GM12874 (cell line): Measurements from ENCODE around the gene WDFY1.

ENCODE experiments used
- CTCF ChIP-seq: IDR thresholded peaks from 2 replicates; pipeline ENCODE4 v1.5.1; 2011; ENCODE audit warnings: low read depth, mild to moderate bottlenecking, control low read depth, low read length, moderate library complexity; ENCODE audit not compliant: insufficient read depth

The WDFY1 gene, protein sequence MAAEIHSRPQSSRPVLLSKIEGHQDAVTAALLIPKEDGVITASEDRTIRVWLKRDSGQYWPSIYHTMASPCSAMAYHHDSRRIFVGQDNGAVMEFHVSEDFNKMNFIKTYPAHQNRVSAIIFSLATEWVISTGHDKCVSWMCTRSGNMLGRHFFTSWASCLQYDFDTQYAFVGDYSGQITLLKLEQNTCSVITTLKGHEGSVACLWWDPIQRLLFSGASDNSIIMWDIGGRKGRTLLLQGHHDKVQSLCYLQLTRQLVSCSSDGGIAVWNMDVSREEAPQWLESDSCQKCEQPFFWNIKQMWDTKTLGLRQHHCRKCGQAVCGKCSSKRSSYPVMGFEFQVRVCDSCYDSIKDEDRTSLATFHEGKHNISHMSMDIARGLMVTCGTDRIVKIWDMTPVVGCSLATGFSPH

DNA sequence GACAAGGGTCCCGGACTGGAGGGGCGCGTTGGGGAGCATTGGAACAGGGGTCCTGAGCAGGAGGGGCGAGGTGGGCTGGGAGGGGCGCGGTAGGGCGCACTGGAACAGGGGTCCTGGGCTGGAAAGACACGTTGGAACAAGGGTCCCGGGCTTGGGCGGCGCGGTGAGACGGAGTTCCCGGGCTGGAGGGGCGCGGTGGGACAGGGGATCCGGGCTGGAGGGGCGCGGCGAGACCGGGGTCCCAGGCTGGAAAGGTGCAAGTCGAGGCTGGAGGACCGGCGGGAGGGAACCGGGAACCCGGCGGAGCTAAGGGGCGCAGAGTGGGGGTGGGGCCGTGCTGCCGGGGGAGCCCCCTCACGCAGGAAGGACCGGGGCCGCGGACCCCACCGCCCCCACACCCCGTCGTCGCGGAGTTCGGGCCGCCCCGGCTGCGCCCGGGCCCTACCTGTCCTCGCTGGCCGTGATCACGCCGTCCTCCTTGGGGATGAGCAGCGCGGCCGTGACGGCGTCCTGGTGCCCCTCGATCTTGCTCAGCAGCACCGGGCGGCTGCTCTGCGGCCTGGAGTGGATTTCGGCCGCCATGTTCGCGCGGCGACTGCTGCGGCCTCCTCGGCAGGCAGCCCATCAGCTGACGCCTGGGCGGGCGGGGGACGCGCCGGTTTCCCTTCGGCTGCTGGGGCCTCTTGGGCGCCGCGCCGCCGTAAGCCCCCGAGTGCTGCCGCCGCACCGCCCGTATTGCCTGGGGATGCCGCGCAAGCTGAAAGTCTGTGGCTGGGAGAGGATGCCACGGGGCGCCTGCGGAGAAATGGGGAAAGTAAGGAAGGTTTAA is at the start of gene WDFY1:
TSS of gene WDFY1 (minus strand) at position 633 of the 829 bp plus-strand sequence. CDS start at position 582, 51 bp downstream.
- TF ChIP-seq CTCF: no peak

GRCh38 chr2:223994562-223995162 is 49.5 kb upstream of the WDFY1 start:
- no peak for TF ChIP-seq CTCF

GRCh38 chr2:223993634-223994232 is 48.6 kb upstream of the WDFY1 start:
- TF ChIP-seq CTCF: peak; percentile 67; the same call in 1 of the 2 replicates

GRCh38 chr2:223991611-223992010 is 46.5 kb upstream of the WDFY1 start:
- TF ChIP-seq CTCF: no peak

GRCh38 chr2:223989856-223990232 is 44.7 kb upstream of the WDFY1 start:
- TF ChIP-seq CTCF: no peak

DNA sequence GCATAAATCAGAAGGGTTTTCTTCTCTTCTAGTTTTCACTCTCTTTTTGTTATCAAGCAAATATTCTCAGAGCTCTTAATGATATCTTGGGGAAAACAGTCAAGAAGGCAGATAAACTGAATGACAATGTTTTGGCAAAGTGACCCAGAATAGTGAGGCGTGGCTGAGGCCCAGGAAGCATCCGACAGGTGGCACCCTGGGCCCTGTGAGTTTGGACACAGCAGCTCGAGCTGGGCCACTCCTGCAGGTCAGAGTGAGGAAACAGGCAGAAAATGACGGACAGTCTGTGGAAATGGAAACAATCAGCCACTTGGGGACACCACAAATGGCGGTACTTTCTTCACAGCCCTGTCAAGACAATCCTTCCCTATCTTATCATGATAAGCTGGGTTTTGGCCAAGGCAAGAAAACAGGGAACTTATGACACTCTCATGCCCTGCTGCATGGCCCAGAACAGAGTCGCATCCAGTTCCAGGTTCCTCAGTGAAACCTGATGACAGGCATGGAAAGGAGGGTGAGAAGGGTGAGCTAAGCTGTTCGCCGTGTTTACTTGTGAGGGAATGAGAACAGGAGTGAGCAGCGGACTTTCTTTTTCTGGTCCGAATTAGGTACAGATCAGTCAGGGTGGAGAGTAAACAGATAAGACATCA is 44.2 kb upstream of the WDFY1 start:
- TF ChIP-seq CTCF: no peak
